ENCODE results near the gene WNT5B.

GRCh38 chr12:1662761-1663439, 33.9 kb downstream of the WNT5B start:
- TF ChIP-seq RFX5 (IDR thresholded peaks at IDR 0.05; ENCODE audit: low read length) (no peak), SMC3 (IDR thresholded peaks at IDR 0.05; ENCODE audit: low read depth, low read length) (no peak), CTCF (IDR thresholded peaks at IDR 0.05) (no peak), EZH2phosphoT487 (IDR thresholded peaks at IDR 0.05; ENCODE audit: borderline replicate concordance, low read depth) (no peak), POLR2AphosphoS5 (IDR thresholded peaks at IDR 0.05; ENCODE audit: low read depth, low read length) (no peak), IRF3 (IDR thresholded peaks at IDR 0.05; ENCODE audit: low read depth, low read length) (no peak), MXI1 (IDR thresholded peaks at IDR 0.05; ENCODE audit: low read depth, low read length) (no peak), MAX (IDR thresholded peaks at IDR 0.05; ENCODE audit: low read depth) (no peak), ELF1 (IDR thresholded peaks at IDR 0.05) (no peak), JUND (IDR thresholded peaks at IDR 0.05) (no peak), TEAD4 (IDR thresholded peaks at IDR 0.05; ENCODE audit: borderline replicate concordance, insufficient read depth) (no peak), TAF1 (IDR thresholded peaks at IDR 0.05; ENCODE audit: borderline replicate concordance, low read depth, low read length) (no peak), REST (IDR thresholded peaks at IDR 0.05; ENCODE audit: low read depth, low read length) (no peak), FOSL2 (IDR thresholded peaks at IDR 0.05; ENCODE audit: borderline replicate concordance, low read depth) (no peak)

All from SK-N-SH (cell line).